ENCODE data around the gene SEMA5A.

DNA sequence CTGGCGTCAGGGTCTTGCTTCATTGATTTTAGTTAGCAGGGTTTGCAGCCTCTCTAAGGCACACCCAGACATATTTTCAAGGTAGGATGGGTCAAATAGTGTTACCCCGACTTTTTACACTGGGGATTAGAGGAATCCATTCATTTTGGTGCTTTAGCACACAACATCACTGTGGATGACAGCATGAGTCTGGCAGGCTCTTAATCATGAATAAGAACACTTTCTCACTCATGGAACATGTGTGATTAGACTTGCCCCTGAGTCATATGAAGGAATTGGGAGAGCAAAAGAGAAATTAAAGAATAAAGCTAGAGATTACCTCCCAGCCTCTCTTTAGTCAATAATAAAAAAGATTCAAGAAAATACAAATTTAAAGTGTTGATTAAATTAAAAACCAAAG, 175.6 kb downstream of the SEMA5A start:
- TF ChIP-seq, protein P1, sequence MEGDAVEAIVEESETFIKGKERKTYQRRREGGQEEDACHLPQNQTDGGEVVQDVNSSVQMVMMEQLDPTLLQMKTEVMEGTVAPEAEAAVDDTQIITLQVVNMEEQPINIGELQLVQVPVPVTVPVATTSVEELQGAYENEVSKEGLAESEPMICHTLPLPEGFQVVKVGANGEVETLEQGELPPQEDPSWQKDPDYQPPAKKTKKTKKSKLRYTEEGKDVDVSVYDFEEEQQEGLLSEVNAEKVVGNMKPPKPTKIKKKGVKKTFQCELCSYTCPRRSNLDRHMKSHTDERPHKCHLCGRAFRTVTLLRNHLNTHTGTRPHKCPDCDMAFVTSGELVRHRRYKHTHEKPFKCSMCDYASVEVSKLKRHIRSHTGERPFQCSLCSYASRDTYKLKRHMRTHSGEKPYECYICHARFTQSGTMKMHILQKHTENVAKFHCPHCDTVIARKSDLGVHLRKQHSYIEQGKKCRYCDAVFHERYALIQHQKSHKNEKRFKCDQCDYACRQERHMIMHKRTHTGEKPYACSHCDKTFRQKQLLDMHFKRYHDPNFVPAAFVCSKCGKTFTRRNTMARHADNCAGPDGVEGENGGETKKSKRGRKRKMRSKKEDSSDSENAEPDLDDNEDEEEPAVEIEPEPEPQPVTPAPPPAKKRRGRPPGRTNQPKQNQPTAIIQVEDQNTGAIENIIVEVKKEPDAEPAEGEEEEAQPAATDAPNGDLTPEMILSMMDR (IDR thresholded peaks at IDR 0.05): no peak
- TF ChIP-seq CHD2 (IDR thresholded peaks at IDR 0.05; ENCODE audit: low read length, partially characterized antibody) (no peak), MEF2A (IDR thresholded peaks at IDR 0.05; ENCODE audit: borderline replicate concordance, low read depth) (no peak), EP300 (IDR thresholded peaks at IDR 0.05; ENCODE audit: borderline replicate concordance in 1 of 2, low read depth in 1 of 2, low read length in 1 of 2) (no peak), RAD21 (IDR thresholded peaks at IDR 0.05; ENCODE audit: low read length) (no peak), TAF1 (IDR thresholded peaks at IDR 0.05; ENCODE audit: borderline replicate concordance, low read depth, low read length) (no peak)
- TF ChIP-seq, protein P2, sequence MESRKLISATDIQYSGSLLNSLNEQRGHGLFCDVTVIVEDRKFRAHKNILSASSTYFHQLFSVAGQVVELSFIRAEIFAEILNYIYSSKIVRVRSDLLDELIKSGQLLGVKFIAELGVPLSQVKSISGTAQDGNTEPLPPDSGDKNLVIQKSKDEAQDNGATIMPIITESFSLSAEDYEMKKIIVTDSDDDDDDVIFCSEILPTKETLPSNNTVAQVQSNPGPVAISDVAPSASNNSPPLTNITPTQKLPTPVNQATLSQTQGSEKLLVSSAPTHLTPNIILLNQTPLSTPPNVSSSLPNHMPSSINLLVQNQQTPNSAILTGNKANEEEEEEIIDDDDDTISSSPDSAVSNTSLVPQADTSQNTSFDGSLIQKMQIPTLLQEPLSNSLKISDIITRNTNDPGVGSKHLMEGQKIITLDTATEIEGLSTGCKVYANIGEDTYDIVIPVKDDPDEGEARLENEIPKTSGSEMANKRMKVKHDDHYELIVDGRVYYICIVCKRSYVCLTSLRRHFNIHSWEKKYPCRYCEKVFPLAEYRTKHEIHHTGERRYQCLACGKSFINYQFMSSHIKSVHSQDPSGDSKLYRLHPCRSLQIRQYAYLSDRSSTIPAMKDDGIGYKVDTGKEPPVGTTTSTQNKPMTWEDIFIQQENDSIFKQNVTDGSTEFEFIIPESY (IDR thresholded peaks at IDR 0.05; ENCODE audit: borderline replicate concordance, low read depth): no peak
- TF ChIP-seq, protein P3, sequence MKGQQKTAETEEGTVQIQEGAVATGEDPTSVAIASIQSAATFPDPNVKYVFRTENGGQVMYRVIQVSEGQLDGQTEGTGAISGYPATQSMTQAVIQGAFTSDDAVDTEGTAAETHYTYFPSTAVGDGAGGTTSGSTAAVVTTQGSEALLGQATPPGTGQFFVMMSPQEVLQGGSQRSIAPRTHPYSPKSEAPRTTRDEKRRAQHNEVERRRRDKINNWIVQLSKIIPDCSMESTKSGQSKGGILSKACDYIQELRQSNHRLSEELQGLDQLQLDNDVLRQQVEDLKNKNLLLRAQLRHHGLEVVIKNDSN (IDR thresholded peaks at IDR 0.05; ENCODE audit: borderline replicate concordance, low read depth): no peak
